WI38 (cell line): ENCODE data around the gene GNPTG.

Experiments used
- H3K4me3 ChIP-seq: 2 replicates; pipeline ENCODE4 v1.5.1; 2011; ENCODE audit warnings: low read depth, mild to moderate bottlenecking, control low read depth, low read length
- CTCF ChIP-seq: IDR thresholded peaks from 2 replicates; pipeline ENCODE4 v1.5.1; 2012; ENCODE audit warnings: low read depth, mild to moderate bottlenecking, control low read depth, low read length

Gene GNPTG

GRCh38 chr16:1394367-1394951 is 42.7 kb downstream of the GNPTG start:
- TF ChIP-seq CTCF: no peak
- H3K4me3 ChIP-seq: no peak overlapping the region

GRCh38 chr16:1395444-1396031 is 43.8 kb downstream of the GNPTG start:
- no peak for TF ChIP-seq CTCF
- no peak overlapping the region for H3K4me3 ChIP-seq

GRCh38 chr16:1397779-1398178 is 46.0 kb downstream of the GNPTG start:
- no peak for TF ChIP-seq CTCF
- H3K4me3 ChIP-seq: no peak overlapping the region

GRCh38 chr16:1398351-1398750 is 46.6 kb downstream of the GNPTG start:
- no peak for TF ChIP-seq CTCF

GRCh38 chr16:1398826-1399581 is 47.3 kb downstream of the GNPTG start:
- H3K4me3 ChIP-seq: no peak overlapping the region
- no peak for TF ChIP-seq CTCF

More at GRCh38 chr16:1398351-1398750, 46.6 kb downstream of the GNPTG start:
- no peak overlapping the region for H3K4me3 ChIP-seq

- TF ChIP-seq CTCF: no peak
- no peak overlapping the region for H3K4me3 ChIP-seq
These were observed 49.5 kb downstream of the GNPTG start for GRCh38 chr16:1401061-1401757.
